Activated T-cell treated with anti-CD3 and anti-CD28 coated beads for 1 hour (primary cell): Measurements from ENCODE around the gene SLC29A2.
"Not testable (repeated sequence)": the region's sequence is repeated elsewhere in the genome, so short reads cannot be mapped to it uniquely, and the experiment has no call there.

Experiments
- DNase-seq: peaks from one replicate; pipeline ENCODE4 v3.0.0-alpha.2; 2020; ENCODE audit warnings: low read depth

Gene SLC29A2

GRCh38 chr11:66384316-66384715, 12.8 kb upstream of the SLC29A2 start:
- DNase-seq, result not testable (repeated sequence)

- DNase-seq, result not testable (repeated sequence)
Measured at GRCh38 chr11:66380264-66380663, 8.7 kb upstream of the SLC29A2 start.

GRCh38 chr11:66373690-66374287, 2.2 kb upstream of the SLC29A2 start:
- not testable (repeated sequence) for DNase-seq

GRCh38 chr11:66373265-66373664, 1.7 kb upstream of the SLC29A2 start:
- no peak for DNase-seq

- no peak for DNase-seq
Measured at GRCh38 chr11:66369073-66369894, 2.3 kb downstream of the SLC29A2 start.

- no peak for DNase-seq
Measured at GRCh38 chr11:66368484-66368883, 3.1 kb downstream of the SLC29A2 start.

GRCh38 chr11:66367561-66368312, 3.8 kb downstream of the SLC29A2 start:
- DNase-seq, result no peak

GRCh38 chr11:66366844-66367477, 4.6 kb downstream of the SLC29A2 start:
- DNase-seq, result no peak

GRCh38 chr11:66365711-66366619, 5.6 kb downstream of the SLC29A2 start:
- no peak for DNase-seq

- no peak for DNase-seq
Measured at GRCh38 chr11:66365166-66365565, 6.4 kb downstream of the SLC29A2 start.

- peak; percentile 57 for DNase-seq
Measured at GRCh38 chr11:66363805-66364535, 7.6 kb downstream of the SLC29A2 start.

- DNase-seq, result no peak
Measured at GRCh38 chr11:66363187-66363601, 8.4 kb downstream of the SLC29A2 start.

- DNase-seq, result no peak
Measured at GRCh38 chr11:66362481-66363147, 8.9 kb downstream of the SLC29A2 start.

GRCh38 chr11:66361502-66361941, 10.0 kb downstream of the SLC29A2 start:
- DNase-seq, result no peak

GRCh38 chr11:66360406-66361073, 11.0 kb downstream of the SLC29A2 start:
- no peak for DNase-seq

GRCh38 chr11:66359662-66360087, 11.9 kb downstream of the SLC29A2 start:
- no peak for DNase-seq

GRCh38 chr11:66350560-66351235, 20.9 kb downstream of the SLC29A2 start:
- DNase-seq, result not testable (repeated sequence)

GRCh38 chr11:66349084-66349386, 22.5 kb downstream of the SLC29A2 start:
- DNase-seq, result no peak
